K562 (cell line): Measurements from ENCODE around the gene PPP1R10. TPM values are rescaled to one million over a fixed set of nuclear protein-coding genes. Genes with fewer than 3 reads are reported as not detected.

Experiments
- ARNT ChIP-seq, 2 experiments: fragments of 450-650 bp; IDR thresholded peaks; 2 replicates each; pipeline ENCODE4 v1.6.1; 2016; ENCODE audit warnings: mild to moderate bottlenecking in 1 of 2
- ATF6 ChIP-seq: sonication (generic); formaldehyde crosslinking; IDR thresholded peaks from 2 replicates; pipeline ENCODE4 v1.4.0; 2020; ENCODE audit warnings: mild to moderate bottlenecking, missing genetic modification reagents
- BDP1 ChIP-seq: IDR thresholded peaks from 3 replicates; pipeline ENCODE4 v1.6.1; 2011; ENCODE audit not compliant: insufficient read length, insufficient read depth
- C11orf30 ChIP-seq: fragments of 450-650 bp; IDR thresholded peaks from 2 replicates; pipeline ENCODE4 v1.6.1; 2016; ENCODE audit warnings: low read depth, mild to moderate bottlenecking
- CBX3 ChIP-seq, 2 experiments: IDR thresholded peaks; 1 replicate in 1 of 2; 2 replicates in 1 of 2; pipeline ENCODE4 v1.6.1; 2012; ENCODE audit warnings: inconsistent platforms in 2 of 2, low read length in 2 of 2, borderline replicate concordance in 1 of 2, control low read depth in 1 of 2
- CREB3 ChIP-seq: fragments of 450-650 bp; conservative IDR thresholded peaks from 2 replicates; pipeline ENCODE4 v1.6.1; 2016; ENCODE audit warnings: missing genetic modification characterization, low read depth, mild to moderate bottlenecking, missing compliant biosample characterization, moderate library complexity
- CXXC5 ChIP-seq: fragments of 250-450 bp; sonication (Bioruptor Pico); IDR thresholded peaks from 2 replicates; pipeline ENCODE4 v1.8.0; 2022; ENCODE audit warnings: inconsistent platforms, mild to moderate bottlenecking, moderate library complexity
- FOXO4 ChIP-seq: fragments of 450-650 bp; formaldehyde crosslinking; IDR thresholded peaks from 2 replicates; pipeline ENCODE4 v1.4.0; 2020; ENCODE audit warnings: mild to moderate bottlenecking, moderate library complexity
- GTF2A2 ChIP-seq: IDR thresholded peaks from 2 replicates; pipeline ENCODE4 v1.6.1; 2016; ENCODE audit warnings: mild to moderate bottlenecking, missing genetic modification characterization, missing compliant biosample characterization
- HSF4 ChIP-seq: fragments of 250-450 bp; sonication (Bioruptor Pico); IDR thresholded peaks from 2 replicates; pipeline ENCODE4 v2.1.2; 2022; ENCODE audit warnings: mild to moderate bottlenecking, moderate library complexity, borderline replicate concordance
- MYNN ChIP-seq, 2 experiments: sonication (generic); formaldehyde crosslinking in 1 of 2; IDR thresholded peaks; 2 replicates each; pipeline versions ENCODE4 v1.5.0 to v1.6.1; 2016 to 2020; ENCODE audit warnings: antibody characterized with exemption in 1 of 2, missing genetic modification reagents in 1 of 2
- PHB2 ChIP-seq: fragments of 450-650 bp; IDR thresholded peaks from 2 replicates; pipeline ENCODE4 v1.6.1; 2017; ENCODE audit warnings: low read depth
- PTTG1 ChIP-seq: fragments of 450-650 bp; IDR thresholded peaks from 2 replicates; pipeline ENCODE4 v1.6.1; 2016; ENCODE audit warnings: low read depth, mild to moderate bottlenecking, missing genetic modification characterization, missing compliant biosample characterization
- RBM22 ChIP-seq: fragments of 200-400 bp; formaldehyde crosslinking; IDR thresholded peaks from 2 replicates; pipeline ENCODE4 v1.6.1; 2018; ENCODE audit warnings: low read length, low read depth; ENCODE audit not compliant: poor library complexity, severe bottlenecking
- SMAD2 ChIP-seq: fragments of 150-350 bp; IDR thresholded peaks from 2 replicates; pipeline ENCODE4 v1.6.1; 2014; ENCODE audit warnings: low read depth, mild to moderate bottlenecking, low read length
- ZFP30 ChIP-seq: fragments of 250-450 bp; sonication (Bioruptor Pico); IDR thresholded peaks from 2 replicates; pipeline ENCODE4 v1.8.0; 2022; ENCODE audit warnings: moderate library complexity, mild to moderate bottlenecking, inconsistent platforms, borderline replicate concordance
- ZFX ChIP-seq: sonication (generic); formaldehyde crosslinking; IDR thresholded peaks from 2 replicates; pipeline ENCODE4 v1.8.0; 2022; ENCODE audit warnings: mild to moderate bottlenecking, missing genetic modification reagents, moderate library complexity
- ZNF12 ChIP-seq: sonication (generic); formaldehyde crosslinking; IDR thresholded peaks from 2 replicates; pipeline ENCODE4 v1.4.0; 2020; ENCODE audit warnings: mild to moderate bottlenecking, missing genetic modification reagents
- ZNF124 ChIP-seq: sonication (generic); formaldehyde crosslinking; IDR thresholded peaks from 2 replicates; pipeline ENCODE4 v1.8.1; 2022; ENCODE audit warnings: missing genetic modification reagents
- ZNF143 ChIP-seq: sonication (generic); formaldehyde crosslinking; IDR thresholded peaks from 2 replicates; pipeline ENCODE4 v1.9.0; 2022; ENCODE audit warnings: mild to moderate bottlenecking, missing genetic modification reagents
- ZNF24 ChIP-seq: fragments of 450-650 bp; IDR thresholded peaks from 2 replicates; pipeline ENCODE4 v1.6.1; 2016
- ZNF274 ChIP-seq: IDR thresholded peaks from 2 replicates; pipeline ENCODE4 v1.6.1; 2011; ENCODE audit warnings: low read depth, mild to moderate bottlenecking, low read length, moderate library complexity, borderline replicate concordance
- ZNF311 ChIP-seq: fragments of 250-450 bp; sonication (Bioruptor Pico); IDR thresholded peaks from 2 replicates; pipeline ENCODE4 v1.4.0; 2020; ENCODE audit warnings: mild to moderate bottlenecking, moderate library complexity
- ZNF445 ChIP-seq: fragments of 250-450 bp; sonication (Bioruptor Pico); IDR thresholded peaks from 2 replicates; pipeline ENCODE4 v1.4.0; 2020; ENCODE audit warnings: low read depth, mild to moderate bottlenecking, moderate library complexity
- ZNF707 ChIP-seq: fragments of 250-450 bp; sonication (Bioruptor Pico); conservative IDR thresholded peaks from 2 replicates; pipeline ENCODE4 v1.8.0; 2022; ENCODE audit warnings: inconsistent platforms, mild to moderate bottlenecking, moderate library complexity
- ZNF766 ChIP-seq: fragments of 200-800 bp; sonication (Bioruptor generic); conservative IDR thresholded peaks from 2 replicates; pipeline ENCODE4 v1.6.1; 2016; ENCODE audit warnings: missing genetic modification characterization, missing compliant biosample characterization
- polyA plus RNA-seq, 8 experiments: library from polyadenylated mRNA; depleted of rRNA in 4 of 8; stranded (reverse) in 5 of 8; unstranded in 3 of 8; fragments of >200 nt; fragmentation: Nextera tagmentation in 2 of 8; fragmentation: Illumina TruSeq in 1 of 8; extraction: Ambion mirVana in 2 of 8; extraction: Trizol in 1 of 8; gene quantifications; 2 replicates each; pipeline versions ENCODE4 v1.2.1 to v1.2.3, GENCODE V29; 2011 to 2014; ENCODE audit warnings: inconsistent platforms in 1 of 8, missing spikeins in 1 of 8
- total RNA-seq, 7 experiments: library from RNA; depleted of rRNA in 6 of 7; stranded (reverse); fragments of >200 nt in 6 of 7; fragmentation: Illumina TruSeq in 2 of 7; extraction: Trizol in 2 of 7; gene quantifications; 2 replicates each; pipeline versions ENCODE4 v1.2.1 to v1.2.3, GENCODE V29; 2011 to 2021; ENCODE audit warnings: low replicate concordance in 1 of 7

PPP1R10 gene
- total and polyA plus RNA-seq, 9 of the 15 experiments (the other 6 are each of a cell fraction or from before 2014, with no cell fraction given), result 14.1 to 65.5 (median 32.6) TPM

- TF ChIP-seq ATF6 (CRISPR knock-in tag) (no peak), ZNF24 (no peak), PTTG1 (tag) (peak; percentile 33; the same call in 1 of the 2 replicates), RBM22 (peak; percentile 99), C11orf30 (no peak), MYNN (IDR thresholded peaks at IDR 0.05) (no peak), MYNN (CRISPR knock-in tag; IDR thresholded peaks at IDR 0.05) (no peak), ZNF707 (no peak), ARNT (IDR thresholded peaks at IDR 0.05) (peak; percentile 18 to 58; a peak in 1 of 4 replicates), CXXC5 (CRISPR knock-in tag) (peak; percentile 29; the same call in 1 of the 2 replicates), ZNF274 (no peak), CREB3 (tag) (no peak), ZNF12 (CRISPR knock-in tag) (no peak), ZNF143 (CRISPR knock-in tag) (no peak), FOXO4 (CRISPR knock-in tag) (no peak; the same call in none of the 2 replicates), PHB2 (no peak; the same call in 1 of the 2 replicates), ZNF311 (CRISPR knock-in tag) (no peak), ZFX (CRISPR knock-in tag) (no peak), GTF2A2 (tag) (no peak), ZFP30 (CRISPR knock-in tag) (peak; percentile 73; the same call in 1 of the 2 replicates), SMAD2 (no peak), HSF4 (CRISPR knock-in tag) (no peak), CBX3 (IDR thresholded peaks at IDR 0.05; ENCODE audit: borderline replicate concordance in 1 of 2, low read length in 2 of 2) (no peak; a peak in 1 of 3 replicates), ZNF445 (CRISPR knock-in tag) (peak; percentile 81; the same call in 1 of the 2 replicates), ZNF124 (no peak), ZNF766 (CRISPR knock-in tag) (peak; percentile 83), BDP1 (no peak)
Measured at GRCh38 chr6:30615219-30615957, 1.7 kb downstream of the PPP1R10 start (continued).
